HCT116 (cell line): Measurements from ENCODE around the gene PRRT2. TPM values are rescaled to one million over a fixed set of nuclear protein-coding genes. Genes with fewer than 3 reads are reported as not detected.

Source experiments
- ATAC-seq: fragments of 200-7000 bp; cut with Tn5 transposase; 2 replicates; pipeline ENCODE4 v1.9.1; 2020; ENCODE audit warnings: mild to moderate bottlenecking, moderate library complexity
- BruUV-seq: library from RNA; stranded (reverse); fragments of 400-500 nt; replicated peaks from 2 replicates; lab custom pipeline; 2021; lab: Mats Ljungman, UMichigan
- CTCF ChIA-PET: fragments of 300-600 bp; sonication (Branson Sonifier 250); formaldehyde crosslinking; loops from one replicate; lab custom pipeline; 2021; ENCODE audit warnings: antibody characterized with exemption; lab: Charles Lee
- POLR2A ChIA-PET: fragments of 300-600, 350-600 bp; sonication (Branson Sonifier 250); formaldehyde crosslinking; loops from one replicate; lab custom pipeline; 2021; ENCODE audit warnings: antibody characterized with exemption; lab: Charles Lee
- RAD21 ChIA-PET, 2 experiments: fragments of 300-600 bp; sonication (Branson Sonifier 250); formaldehyde crosslinking; loops; one replicate each; lab custom pipeline; 2023; ENCODE audit warnings: low total read pairs in 2 of 2; ENCODE audit not compliant: uncharacterized antibody in 2 of 2, unreplicated experiment in 2 of 2, low non-redundant PET in 1 of 2; lab: Charles Lee
- DNase-seq: peaks from one replicate; pipeline ENCODE4 v3.0.0-alpha.2; 2010; ENCODE audit warnings: low read depth, low spot score
- H2AFZ ChIP-seq: fragments of 200-600 bp; shearing (Covaris generic), sonication (generic); 2 replicates; pipeline ENCODE4 v1.6.1; 2017; ENCODE audit warnings: low read depth, mixed run types, mixed read lengths, antibody characterized with exemption, low read length; ENCODE audit not compliant: poor library complexity, severe bottlenecking
- H3K27ac ChIP-seq: 2 replicates; pipeline ENCODE4 v1.5.1; 2012; ENCODE audit warnings: low read depth, low read length
- H3K27me3 ChIP-seq: fragments of 200-600 bp; sonication (generic); 2 replicates; pipeline ENCODE4 v1.6.1; 2016; ENCODE audit warnings: mixed run types, low read length, mixed read lengths; ENCODE audit not compliant: insufficient read depth
- H3K36me3 ChIP-seq, 2 experiments: fragments of 200-500 bp in 1 of 2; fragments of 200-600 bp in 1 of 2; sonication (Bioruptor generic) in 1 of 2; sonication (generic) in 1 of 2; 2 replicates each; pipeline versions ENCODE4 v1.5.1 to v1.6.1; 2014 to 2016; ENCODE audit warnings: low read length in 2 of 2, inconsistent platforms in 1 of 2, mixed read lengths in 1 of 2, mixed run types in 1 of 2; ENCODE audit not compliant: insufficient read depth in 2 of 2, control insufficient read depth in 1 of 2
- H3K4me1 ChIP-seq, 2 experiments: fragments of 200-600 bp in 1 of 2; sonication (generic) in 1 of 2; 2 replicates each; pipeline versions ENCODE4 v1.5.1 to v1.6.1; 2012 to 2017; ENCODE audit warnings: low read length in 2 of 2, inconsistent platforms in 1 of 2, mild to moderate bottlenecking in 1 of 2, mixed read lengths in 1 of 2, mixed run types in 1 of 2, moderate library complexity in 1 of 2; ENCODE audit not compliant: insufficient read depth in 2 of 2, control insufficient read depth in 1 of 2
- H3K4me2 ChIP-seq: fragments of 200-600 bp; sonication (generic); 2 replicates; pipeline ENCODE4 v1.6.1; 2017; ENCODE audit warnings: mixed run types, low read length, mixed read lengths
- H3K4me3 ChIP-seq, 2 experiments: fragments of 200-600 bp in 1 of 2; sonication (generic) in 1 of 2; replicated peaks in 1 of 2; 2 replicates each; pipeline ENCODE4 v1.5.1; 2011 to 2016; ENCODE audit warnings: low read length in 2 of 2, control low read depth in 1 of 2, low read depth in 1 of 2, mild to moderate bottlenecking in 1 of 2, mixed read lengths in 1 of 2, mixed run types in 1 of 2
- H3K79me2 ChIP-seq: fragments of 200-600 bp; sonication (generic); 2 replicates; pipeline ENCODE4 v1.6.1; 2017; ENCODE audit warnings: mild to moderate bottlenecking, mixed run types, low read length, moderate library complexity, mixed read lengths; ENCODE audit not compliant: insufficient read depth
- H3K9ac ChIP-seq: fragments of 200-600 bp; sonication (generic); 2 replicates; pipeline ENCODE4 v1.6.1; 2016; ENCODE audit warnings: low read length, mixed read lengths
- H3K9me2 ChIP-seq: fragments of 200-600 bp; sonication (generic), shearing (Covaris generic); 2 replicates; pipeline ENCODE4 v1.6.1; 2017; ENCODE audit warnings: mixed run types, mild to moderate bottlenecking, moderate library complexity; ENCODE audit not compliant: insufficient read depth
- H3K9me3 ChIP-seq, 2 experiments: fragments of 200-500 bp in 1 of 2; fragments of 200-600 bp in 1 of 2; sonication (Bioruptor generic) in 1 of 2; sonication (generic) in 1 of 2; 2 replicates each; pipeline ENCODE4 v1.6.1; 2014 to 2017; ENCODE audit warnings: low read length in 2 of 2, mixed read lengths in 2 of 2, inconsistent platforms in 1 of 2, low read depth in 1 of 2, mild to moderate bottlenecking in 1 of 2, mixed run types in 1 of 2, moderate library complexity in 1 of 2; ENCODE audit not compliant: control insufficient read depth in 1 of 2, insufficient read depth in 1 of 2
- H4K20me1 ChIP-seq: fragments of 200-600 bp; sonication (generic), shearing (Covaris generic); 2 replicates; pipeline ENCODE4 v1.6.1; 2017; ENCODE audit warnings: mixed run types, mild to moderate bottlenecking, moderate library complexity; ENCODE audit not compliant: insufficient read depth
- EZH2 ChIP-seq: fragments of 200-600 bp; sonication (generic); IDR thresholded peaks from 2 replicates; pipeline ENCODE4 v1.6.1; 2017; ENCODE audit warnings: antibody characterized with exemption, mixed run types
- EZH2phosphoT487 ChIP-seq: fragments of 200-600 bp; IDR thresholded peaks from 2 replicates; pipeline ENCODE4 v1.6.1; 2018; ENCODE audit warnings: antibody characterized with exemption, borderline replicate concordance
- JUND ChIP-seq: IDR thresholded peaks from 2 replicates; pipeline ENCODE4 v1.6.1; 2012
- POLR2AphosphoS5 ChIP-seq: IDR thresholded peaks from 2 replicates; pipeline ENCODE4 v1.6.1; 2011; ENCODE audit warnings: mild to moderate bottlenecking, low read depth, low read length, moderate library complexity
- YY1 ChIP-seq: IDR thresholded peaks from 2 replicates; pipeline ENCODE4 v1.6.1; 2011; ENCODE audit warnings: low read length, low read depth, moderate library complexity, mild to moderate bottlenecking; ENCODE audit not compliant: insufficient replicate concordance; ENCODE audit errors: extremely low read depth
- ZFX ChIP-seq: fragments of 450-650 bp; IDR thresholded peaks from 2 replicates; pipeline ENCODE4 v1.6.1; 2017
- ZNF274 ChIP-seq: fragments of 200-500 bp; sonication (Bioruptor generic); IDR thresholded peaks from 2 replicates; pipeline ENCODE4 v1.6.1; 2014; ENCODE audit warnings: mild to moderate bottlenecking, low read depth, low read length, inconsistent platforms
- intact Hi-C: fragments of 100-400 bp; cut with micrococcal nuclease; formaldehyde crosslinking; loops from 2 replicates; pipeline ENCODE4 v1.10.0; 2022
- total RNA-seq: library from RNA; stranded (reverse); gene quantifications from one replicate; pipeline ENCODE4 v1.2.1, GENCODE V29; 2021; ENCODE audit not compliant: unreplicated experiment
- TF ChIP-seq, protein P1 (sequence below): IDR thresholded peaks from 2 replicates; pipeline ENCODE4 v1.6.1; 2011; ENCODE audit warnings: mild to moderate bottlenecking, low read length, moderate library complexity; ENCODE audit not compliant: insufficient replicate concordance; ENCODE audit errors: extremely low read depth
- TF ChIP-seq, protein P2 (sequence below), 3 experiments: fragments of 200-600 bp in 1 of 3; sonication (generic) in 1 of 3; IDR thresholded peaks in 2 of 3; conservative IDR thresholded peaks in 1 of 3; 2 replicates each; pipeline ENCODE4 v1.5.1; 2012 to 2017; ENCODE audit warnings: low read depth in 2 of 3, low read length in 2 of 3, antibody characterized with exemption in 1 of 3, borderline replicate concordance in 1 of 3, control low read depth in 1 of 3, mild to moderate bottlenecking in 1 of 3, mixed read lengths in 1 of 3, mixed run types in 1 of 3, moderate library complexity in 1 of 3; ENCODE audit not compliant: insufficient read depth in 1 of 3

Gene PRRT2
- total RNA-seq, 1 experiment from 2014 or later = 4.0 TPM

DNA sequence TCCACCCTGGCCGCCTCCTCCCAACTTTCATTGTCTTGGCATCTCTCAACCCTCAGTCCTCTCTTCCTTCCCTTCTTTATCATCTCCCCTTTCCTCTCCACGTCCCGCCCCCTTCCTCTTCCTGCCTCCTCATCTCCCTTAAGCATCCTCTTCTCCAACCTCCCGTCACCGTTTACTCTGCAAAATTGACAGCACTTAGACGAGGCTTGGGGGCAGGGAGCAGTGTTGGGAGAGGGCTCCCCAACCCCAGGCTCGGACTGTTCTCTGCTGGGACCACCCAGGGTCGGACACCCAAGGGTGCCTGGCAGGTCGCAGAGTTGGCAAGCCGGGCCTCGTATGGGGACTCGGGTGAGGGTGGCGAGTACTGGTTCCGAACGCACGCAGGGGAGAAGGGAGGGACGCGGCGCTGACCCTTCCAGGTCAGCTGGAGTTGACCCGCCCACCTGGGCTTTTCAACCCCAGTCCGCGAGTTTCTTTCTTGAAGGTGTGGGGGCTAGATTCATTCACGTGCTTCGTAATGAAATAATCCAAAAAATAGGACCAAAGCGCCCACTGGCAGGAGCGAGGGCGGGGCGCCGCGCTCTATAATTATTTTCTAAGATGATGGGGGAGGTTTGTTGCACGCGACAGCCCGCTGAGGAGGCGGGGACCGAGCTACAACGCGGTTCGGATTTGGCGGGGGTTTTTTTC is 3.2 kb downstream of the PRRT2 start:
- Histone ChIP-seq H2AFZ (peak overlapping the region; percentile 56), H3K4me2 (peak overlapping the region; percentile 78), H3K4me1 (peaks cover 40 to 78% of the 10 kb centered on the region in 2 experiments), H3K27ac (peak overlapping the region; percentile 98), H3K9me3 (no peaks in the 10 kb centered on the region), H3K9ac (peak overlapping the region; percentile 97), H3K4me3 (peak overlapping the region; percentile 87 to 98), H3K79me2 (peaks cover 40% of the 10 kb centered on the region), H3K36me3 (peaks cover 0 to 8% of the 10 kb centered on the region in 2 experiments; a peak in 2 of 4 replicates), H3K9me2 (no peaks in the 10 kb centered on the region), H3K27me3 (no peaks in the 10 kb centered on the region), H4K20me1 (no peaks in the 10 kb centered on the region; the same call in 1 of the 2 replicates)
- TF ChIP-seq JUND (no peak), ZNF274 (no peak), EZH2phosphoT487 (no peak)
- CTCF ChIA-PET = interaction anchor here (0.6 to 2.1 kb wide), 16 partner anchors 8 to 216 kb away, joined by 3 to 33 read pairs (median 4); partner anchors contain the start of genes ASPHD1, KIF22, MAZ and SEZ6L2
- RAD21 ChIA-PET = interaction anchor here (0.5 to 1.2 kb wide), 5 partner anchors 7 to 580 kb away, joined by 3 to 4 read pairs (median 3); partner anchors contain the start of gene ZNF48 (in 1 of the 2)
- BruUV-seq = TSS peak; percentile 12
- POLR2A ChIA-PET = interaction anchor here (1.0 to 2.2 kb wide), 8 partner anchors 7 to 198 kb away, joined by 3 to 20 read pairs (median 4); partner anchors contain the start of genes ASPHD1, KIF22, SEZ6L2 and TAOK2
- intact Hi-C loops = loop anchor here (5.0 kb wide), 1 partner anchor 47 kb away; the partner anchor contains the start of gene CDIPT
- ATAC-seq (no peak), DNase-seq (no peak)

DNA sequence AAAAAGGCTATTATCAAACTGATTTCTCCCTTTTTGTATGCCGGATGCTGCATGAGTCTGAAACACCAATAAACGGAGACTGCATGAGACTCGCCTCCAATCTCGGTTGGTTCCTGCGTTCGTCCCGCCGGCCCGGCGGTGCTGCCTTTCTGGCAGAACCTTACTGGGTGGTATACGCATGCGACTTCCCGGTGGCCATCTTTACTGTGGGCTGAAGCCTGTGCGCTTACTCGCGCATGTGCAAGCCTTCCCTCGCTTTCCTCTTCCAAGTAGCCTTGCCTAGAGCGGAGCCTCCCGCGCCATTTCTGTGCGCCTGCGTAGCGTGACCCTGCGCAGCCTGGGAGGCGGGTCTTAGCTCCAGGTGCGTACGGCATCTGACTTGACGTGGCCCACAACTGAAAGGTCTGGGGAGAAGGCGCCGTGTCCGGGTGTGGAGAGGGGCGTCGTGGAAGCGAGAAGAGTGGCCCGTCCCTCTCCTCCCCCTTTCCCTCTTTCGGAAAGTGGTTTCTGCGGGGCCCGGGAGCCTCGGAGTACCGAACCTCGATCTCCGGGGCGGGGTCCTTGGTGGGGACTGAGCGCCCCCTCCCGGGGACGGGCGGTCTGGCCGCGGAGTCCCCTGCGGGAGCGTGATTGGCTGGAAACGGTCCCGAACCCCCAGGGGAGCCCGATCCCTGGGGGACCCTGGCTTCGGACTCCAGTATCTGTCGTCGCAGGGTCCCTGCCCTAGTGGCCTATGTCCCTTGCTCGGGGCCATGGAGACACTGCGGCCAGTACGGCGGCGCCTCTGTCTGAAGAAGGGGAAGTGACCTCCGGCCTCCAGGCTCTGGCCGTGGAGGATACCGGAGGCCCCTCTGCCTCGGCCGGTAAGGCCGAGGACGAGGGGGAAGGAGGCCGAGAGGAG is 4.0 kb downstream of the PRRT2 start, which contains the start of gene PAGR1:
TSS of gene PAGR1 (plus strand) at position 360 of the 901 bp plus-strand sequence. CDS start at position 734, 374 bp downstream.
- ChIA-PET CTCF (interaction anchor here (0.6 to 2.1 kb wide), 20 partner anchors 9 to 216 kb away, joined by 3 to 33 read pairs (median 4); partner anchors contain the start of genes ASPHD1, CDIPT, KIF22 and MAZ), RAD21 (interaction anchor here (0.5 to 1.2 kb wide), 7 partner anchors 8 to 579 kb away, joined by 3 to 9 read pairs (median 4); partner anchors contain the start of genes MAZ (in 1 of the 2) and ZNF48 (in 1 of the 2)), POLR2A (interaction anchor here (0.9 to 2.2 kb wide), 9 partner anchors 8 to 205 kb away, joined by 3 to 20 read pairs (median 4); partner anchors contain the start of genes ASPHD1, KIF22, SEZ6L2 and TAOK2)
- Histone ChIP-seq H3K36me3 (peaks cover 0 to 8% of the 10 kb centered on the region in 2 experiments; a peak in 2 of 4 replicates), H3K4me1 (peaks cover 32 to 78% of the 10 kb centered on the region in 2 experiments), H3K27ac (peak within 1 kb of the TSS; percentile 98), H4K20me1 (no peaks in the 10 kb centered on the region; the same call in 1 of the 2 replicates), H3K4me3 (peak within 1 kb of the TSS; percentile 87 to 98), H3K9ac (peak within 1 kb of the TSS; percentile 97), H3K9me2 (no peaks in the 10 kb centered on the region), H2AFZ (peak within 1 kb of the TSS; percentile 56), H3K27me3 (no peaks in the 10 kb centered on the region), H3K9me3 (no peaks in the 10 kb centered on the region), H3K79me2 (peaks cover 44% of the 10 kb centered on the region), H3K4me2 (peak within 1 kb of the TSS; percentile 78)
- BruUV-seq = TSS peak; percentile 48
- peak; percentile 69 for ATAC-seq
- intact Hi-C loops = loop anchor here (2.0 to 5.0 kb wide), 2 partner anchors 46 to 115 kb away; partner anchors contain the start of gene CDIPT
- DNase-seq = peak; percentile 99
- TF ChIP-seq EZH2 (no peak), EZH2phosphoT487 (no peak), POLR2AphosphoS5 (peak; percentile 86), ZFX (peak; percentile 70), YY1 (peak; percentile 100)
- TF ChIP-seq, protein P1, sequence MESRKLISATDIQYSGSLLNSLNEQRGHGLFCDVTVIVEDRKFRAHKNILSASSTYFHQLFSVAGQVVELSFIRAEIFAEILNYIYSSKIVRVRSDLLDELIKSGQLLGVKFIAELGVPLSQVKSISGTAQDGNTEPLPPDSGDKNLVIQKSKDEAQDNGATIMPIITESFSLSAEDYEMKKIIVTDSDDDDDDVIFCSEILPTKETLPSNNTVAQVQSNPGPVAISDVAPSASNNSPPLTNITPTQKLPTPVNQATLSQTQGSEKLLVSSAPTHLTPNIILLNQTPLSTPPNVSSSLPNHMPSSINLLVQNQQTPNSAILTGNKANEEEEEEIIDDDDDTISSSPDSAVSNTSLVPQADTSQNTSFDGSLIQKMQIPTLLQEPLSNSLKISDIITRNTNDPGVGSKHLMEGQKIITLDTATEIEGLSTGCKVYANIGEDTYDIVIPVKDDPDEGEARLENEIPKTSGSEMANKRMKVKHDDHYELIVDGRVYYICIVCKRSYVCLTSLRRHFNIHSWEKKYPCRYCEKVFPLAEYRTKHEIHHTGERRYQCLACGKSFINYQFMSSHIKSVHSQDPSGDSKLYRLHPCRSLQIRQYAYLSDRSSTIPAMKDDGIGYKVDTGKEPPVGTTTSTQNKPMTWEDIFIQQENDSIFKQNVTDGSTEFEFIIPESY = no peak
- TF ChIP-seq, protein P2, sequence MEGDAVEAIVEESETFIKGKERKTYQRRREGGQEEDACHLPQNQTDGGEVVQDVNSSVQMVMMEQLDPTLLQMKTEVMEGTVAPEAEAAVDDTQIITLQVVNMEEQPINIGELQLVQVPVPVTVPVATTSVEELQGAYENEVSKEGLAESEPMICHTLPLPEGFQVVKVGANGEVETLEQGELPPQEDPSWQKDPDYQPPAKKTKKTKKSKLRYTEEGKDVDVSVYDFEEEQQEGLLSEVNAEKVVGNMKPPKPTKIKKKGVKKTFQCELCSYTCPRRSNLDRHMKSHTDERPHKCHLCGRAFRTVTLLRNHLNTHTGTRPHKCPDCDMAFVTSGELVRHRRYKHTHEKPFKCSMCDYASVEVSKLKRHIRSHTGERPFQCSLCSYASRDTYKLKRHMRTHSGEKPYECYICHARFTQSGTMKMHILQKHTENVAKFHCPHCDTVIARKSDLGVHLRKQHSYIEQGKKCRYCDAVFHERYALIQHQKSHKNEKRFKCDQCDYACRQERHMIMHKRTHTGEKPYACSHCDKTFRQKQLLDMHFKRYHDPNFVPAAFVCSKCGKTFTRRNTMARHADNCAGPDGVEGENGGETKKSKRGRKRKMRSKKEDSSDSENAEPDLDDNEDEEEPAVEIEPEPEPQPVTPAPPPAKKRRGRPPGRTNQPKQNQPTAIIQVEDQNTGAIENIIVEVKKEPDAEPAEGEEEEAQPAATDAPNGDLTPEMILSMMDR (IDR thresholded peaks at IDR 0.05 in 2 of 3, conservative IDR thresholded peaks at IDR 0.05 in 1 of 3; ENCODE audit: borderline replicate concordance in 1 of 3, insufficient read depth in 1 of 3, low read depth in 2 of 3, low read length in 2 of 3) = peak in 2 of 3 experiments; percentile 83 to 90; a peak in 4 of 6 replicates
